Measurements from ENCODE around the gene KLHDC2. TPM values are rescaled to one million over a fixed set of nuclear protein-coding genes. Genes with fewer than 3 reads are reported as not detected.
"Not testable (repeated sequence)": the region's sequence is repeated elsewhere in the genome, so short reads cannot be mapped to it uniquely, and the experiment has no call there.

Gene KLHDC2, protein sequence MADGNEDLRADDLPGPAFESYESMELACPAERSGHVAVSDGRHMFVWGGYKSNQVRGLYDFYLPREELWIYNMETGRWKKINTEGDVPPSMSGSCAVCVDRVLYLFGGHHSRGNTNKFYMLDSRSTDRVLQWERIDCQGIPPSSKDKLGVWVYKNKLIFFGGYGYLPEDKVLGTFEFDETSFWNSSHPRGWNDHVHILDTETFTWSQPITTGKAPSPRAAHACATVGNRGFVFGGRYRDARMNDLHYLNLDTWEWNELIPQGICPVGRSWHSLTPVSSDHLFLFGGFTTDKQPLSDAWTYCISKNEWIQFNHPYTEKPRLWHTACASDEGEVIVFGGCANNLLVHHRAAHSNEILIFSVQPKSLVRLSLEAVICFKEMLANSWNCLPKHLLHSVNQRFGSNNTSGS
- total RNA-seq (2012; rRNA removed), result 31.9 and 42.4 TPM in 2 replicates

DNA sequence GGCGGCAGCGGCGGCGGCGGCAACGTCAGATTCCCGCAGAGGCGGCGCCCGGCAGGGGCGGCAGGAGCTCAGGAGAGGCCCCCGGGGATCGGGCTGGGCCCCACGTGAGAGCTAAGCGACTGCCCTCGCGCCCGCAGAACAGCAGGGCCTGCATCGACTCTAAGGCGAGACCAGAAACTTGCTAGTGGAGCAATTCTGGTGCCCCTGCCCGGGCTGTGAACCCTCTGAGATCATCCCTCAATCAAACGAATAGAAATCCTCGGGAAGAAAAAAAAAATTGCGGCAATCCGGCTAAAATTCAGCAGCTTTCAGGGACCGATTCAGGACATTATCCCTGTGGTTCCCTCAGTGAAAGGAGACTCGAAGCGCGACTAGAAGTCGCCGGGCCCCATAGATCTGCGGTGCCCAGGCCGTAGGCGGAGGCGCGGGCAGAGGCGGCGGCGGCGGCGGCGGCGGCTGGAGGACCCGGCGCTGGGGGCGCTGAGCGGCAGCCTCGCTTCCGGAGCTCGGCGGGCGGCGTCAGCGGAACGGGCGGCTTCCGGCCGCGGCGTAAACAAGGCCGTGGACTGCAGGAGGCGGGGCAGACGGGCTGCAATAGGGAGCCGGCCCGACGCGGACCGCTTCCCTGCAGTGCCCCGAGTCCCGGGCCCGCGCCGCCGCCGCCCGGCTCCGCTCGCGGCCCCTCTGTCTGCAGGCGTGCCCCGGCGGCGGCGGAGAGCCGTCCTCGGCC lies at the start of gene KLHDC2:
KLHDC2 (plus strand) TSS at position 583 of the 730 bp plus-strand sequence. CDS start 316 bp downstream, outside the sequence.
- H3K9ac ChIP-seq (ENCODE audit: low read depth, low read length), result peak within 1 kb of the TSS; percentile 99
- peak within 1 kb of the TSS; percentile 95 for H3K4me3 ChIP-seq (ENCODE audit: low read length)
- no peaks in the 10 kb centered on the region for H3K9me3 ChIP-seq (replicated peaks; ENCODE audit: low read length)
- peak within 1 kb of the TSS; percentile 100 for H3K4me2 ChIP-seq (ENCODE audit: low read length)
- H3K27me3 ChIP-seq (ENCODE audit: control insufficient read depth, insufficient read depth, low read length), result no peaks in the 10 kb centered on the region
- peaks cover 23% of the 10 kb centered on the region for H3K4me1 ChIP-seq (ENCODE audit: control insufficient read depth, insufficient read depth, low read length)
- H3K36me3 ChIP-seq (ENCODE audit: insufficient read depth, low read length), result peaks cover 8% of the 10 kb centered on the region

GRCh38 chr14:49720744-49721143 lies 47.2 kb upstream of the KLHDC2 start:
- H3K9ac ChIP-seq (ENCODE audit: low read depth, low read length), result no peak overlapping the region
- no peak overlapping the region for H3K4me3 ChIP-seq (ENCODE audit: low read length)
- no peaks in the 10 kb centered on the region for H3K9me3 ChIP-seq (replicated peaks; ENCODE audit: low read length)

DNA sequence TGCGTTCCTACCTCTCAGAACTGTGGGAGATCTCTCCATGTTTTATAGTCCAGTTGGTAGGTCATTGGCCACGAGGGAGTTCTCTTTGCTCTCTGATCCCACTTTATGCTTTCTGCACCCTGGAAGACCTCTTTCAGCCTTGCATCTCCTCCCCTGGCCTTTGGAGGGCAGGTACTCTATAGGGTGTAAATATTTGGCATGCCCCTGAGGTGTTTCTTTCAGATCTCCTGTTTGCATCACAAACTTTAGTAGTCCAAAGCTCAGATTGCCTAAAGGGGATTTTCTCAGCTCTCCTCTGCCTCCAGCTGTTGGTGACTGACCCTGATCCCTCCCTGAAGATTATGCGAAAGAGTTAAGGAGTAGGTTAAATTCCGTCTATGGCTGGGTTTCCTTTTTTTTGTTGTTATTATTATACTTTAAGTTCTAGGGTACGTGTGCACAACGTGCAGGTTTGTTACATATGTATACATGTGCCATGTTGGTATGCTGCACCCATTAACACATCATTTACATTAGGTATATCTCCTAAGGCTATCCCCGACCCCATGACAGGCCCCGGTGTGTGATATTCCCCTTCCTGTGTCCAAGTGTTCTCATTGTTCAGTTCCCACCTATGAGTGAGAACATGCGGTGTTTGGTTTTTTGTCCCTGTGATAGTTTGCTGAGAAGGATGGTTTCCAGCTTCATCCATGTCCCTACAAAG lies 46.1 kb upstream of the KLHDC2 start:
- H3K4me1 ChIP-seq (ENCODE audit: control insufficient read depth, insufficient read depth, low read length); H3K36me3 ChIP-seq (ENCODE audit: insufficient read depth, low read length); H3K27me3 ChIP-seq (ENCODE audit: control insufficient read depth, insufficient read depth, low read length); H3K9me3 ChIP-seq (replicated peaks; ENCODE audit: low read length); H3K4me3 ChIP-seq (ENCODE audit: low read length); H3K4me2 ChIP-seq (ENCODE audit: low read length); H3K9ac ChIP-seq (ENCODE audit: low read depth, low read length): not testable (repeated sequence)

More at GRCh38 chr14:49720744-49721143, 47.2 kb upstream of the KLHDC2 start:
- H3K4me1 ChIP-seq (ENCODE audit: control insufficient read depth, insufficient read depth, low read length), result no peaks in the 10 kb centered on the region
- no peaks in the 10 kb centered on the region for H3K27me3 ChIP-seq (ENCODE audit: control insufficient read depth, insufficient read depth, low read length)
- no peak overlapping the region for H3K4me2 ChIP-seq (ENCODE audit: low read length)
- H3K36me3 ChIP-seq (ENCODE audit: insufficient read depth, low read length), result no peaks in the 10 kb centered on the region

DNA sequence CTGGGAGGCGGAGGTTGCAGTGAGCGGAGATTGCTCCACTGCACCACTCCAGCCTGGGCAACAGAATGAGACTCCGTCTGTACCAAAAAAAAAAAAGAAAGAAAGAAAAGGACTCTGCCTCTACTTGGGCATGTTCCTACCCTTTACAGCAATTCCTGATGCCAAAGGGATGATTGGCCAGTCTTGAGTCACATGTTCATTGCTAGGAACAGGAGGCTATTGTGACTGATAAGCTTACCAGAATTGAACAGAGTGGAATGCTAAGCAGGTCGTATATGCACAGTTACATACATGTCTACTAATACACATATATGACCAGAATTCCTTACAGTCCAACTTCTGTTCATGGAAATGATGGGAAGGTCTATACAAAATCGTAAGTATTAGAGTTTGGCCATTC lies 40.8 kb upstream of the KLHDC2 start:
- H3K36me3 ChIP-seq (ENCODE audit: insufficient read depth, low read length), result no peaks in the 10 kb centered on the region
- H3K9me3 ChIP-seq (replicated peaks; ENCODE audit: low read length), result no peaks in the 10 kb centered on the region
- H3K9ac ChIP-seq (ENCODE audit: low read depth, low read length), result no peak overlapping the region
- no peaks in the 10 kb centered on the region for H3K4me1 ChIP-seq (ENCODE audit: control insufficient read depth, insufficient read depth, low read length)
- H3K4me2 ChIP-seq (ENCODE audit: low read length), result no peak overlapping the region
- H3K27me3 ChIP-seq (ENCODE audit: control insufficient read depth, insufficient read depth, low read length), result no peaks in the 10 kb centered on the region
- no peak overlapping the region for H3K4me3 ChIP-seq (ENCODE audit: low read length)

GRCh38 chr14:49732896-49733295 lies 35.1 kb upstream of the KLHDC2 start:
- Histone ChIP-seq H3K9me3 (replicated peaks; ENCODE audit: low read length) (no peaks in the 10 kb centered on the region), H3K9ac (ENCODE audit: low read depth, low read length) (no peak overlapping the region), H3K4me2 (ENCODE audit: low read length) (no peak overlapping the region), H3K36me3 (ENCODE audit: insufficient read depth, low read length) (no peaks in the 10 kb centered on the region), H3K27me3 (ENCODE audit: control insufficient read depth, insufficient read depth, low read length) (no peaks in the 10 kb centered on the region), H3K4me3 (ENCODE audit: low read length) (no peak overlapping the region), H3K4me1 (ENCODE audit: control insufficient read depth, insufficient read depth, low read length) (no peaks in the 10 kb centered on the region)

DNA sequence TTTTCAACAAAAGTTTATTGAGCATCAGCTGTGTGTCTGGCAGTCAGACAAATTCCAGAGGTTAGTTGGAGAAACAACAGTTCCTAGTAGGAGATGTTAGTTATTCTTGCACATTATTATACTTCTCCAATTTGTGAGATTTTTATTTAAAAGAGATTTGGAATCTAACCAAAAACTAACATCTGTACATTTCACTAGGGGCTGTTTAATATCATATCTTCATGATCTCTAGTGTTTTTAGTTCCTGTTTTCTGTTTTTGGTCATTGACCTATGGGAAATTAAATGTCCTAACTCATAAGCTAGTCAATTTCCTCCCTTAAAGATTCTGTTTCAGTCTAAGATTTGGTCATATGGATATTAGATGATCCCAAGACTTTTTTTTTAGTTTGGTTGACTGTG lies 34.1 kb upstream of the KLHDC2 start:
- Histone ChIP-seq H3K27me3 (ENCODE audit: control insufficient read depth, insufficient read depth, low read length) (no peaks in the 10 kb centered on the region), H3K4me2 (ENCODE audit: low read length) (no peak overlapping the region), H3K9me3 (replicated peaks; ENCODE audit: low read length) (no peaks in the 10 kb centered on the region), H3K9ac (ENCODE audit: low read depth, low read length) (no peak overlapping the region), H3K4me1 (ENCODE audit: control insufficient read depth, insufficient read depth, low read length) (no peaks in the 10 kb centered on the region), H3K36me3 (ENCODE audit: insufficient read depth, low read length) (no peaks in the 10 kb centered on the region), H3K4me3 (ENCODE audit: low read length) (no peak overlapping the region)

DNA sequence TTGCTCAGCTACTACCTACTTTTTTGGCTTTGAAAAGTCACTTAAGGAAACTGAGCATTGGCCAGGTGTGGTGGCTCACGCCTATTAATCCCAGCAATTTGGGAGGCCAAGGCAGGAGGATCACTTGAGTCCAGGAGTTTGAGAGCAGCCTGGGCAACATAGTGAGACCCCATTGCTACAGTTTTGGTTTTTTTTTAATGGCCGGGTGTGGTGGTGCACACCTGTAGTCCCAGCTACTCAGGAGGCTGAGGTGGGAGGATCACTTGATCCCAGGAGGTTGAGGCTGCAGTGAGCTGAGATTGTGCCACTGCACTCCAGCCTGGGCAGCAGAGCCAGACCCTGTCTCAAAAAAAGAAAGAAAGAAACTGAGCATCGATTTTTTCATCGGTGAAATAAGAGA lies 32.3 kb upstream of the KLHDC2 start:
- H3K4me1 ChIP-seq (ENCODE audit: control insufficient read depth, insufficient read depth, low read length); H3K27me3 ChIP-seq (ENCODE audit: control insufficient read depth, insufficient read depth, low read length); H3K4me2 ChIP-seq (ENCODE audit: low read length); H3K9me3 ChIP-seq (replicated peaks; ENCODE audit: low read length); H3K4me3 ChIP-seq (ENCODE audit: low read length); H3K36me3 ChIP-seq (ENCODE audit: insufficient read depth, low read length); H3K9ac ChIP-seq (ENCODE audit: low read depth, low read length): not testable (repeated sequence)

GRCh38 chr14:49745191-49745590 lies 22.8 kb upstream of the KLHDC2 start:
- H3K4me1 ChIP-seq (ENCODE audit: control insufficient read depth, insufficient read depth, low read length), result no peaks in the 10 kb centered on the region
- H3K4me2 ChIP-seq (ENCODE audit: low read length), result no peak overlapping the region
- no peaks in the 10 kb centered on the region for H3K9me3 ChIP-seq (replicated peaks; ENCODE audit: low read length)
- H3K36me3 ChIP-seq (ENCODE audit: insufficient read depth, low read length), result peaks cover 5% of the 10 kb centered on the region
- no peak overlapping the region for H3K4me3 ChIP-seq (ENCODE audit: low read length)
- H3K9ac ChIP-seq (ENCODE audit: low read depth, low read length), result no peak overlapping the region
- H3K27me3 ChIP-seq (ENCODE audit: control insufficient read depth, insufficient read depth, low read length), result no peaks in the 10 kb centered on the region

GRCh38 chr14:49746476-49746875 lies 21.5 kb upstream of the KLHDC2 start:
- H3K9me3 ChIP-seq (replicated peaks; ENCODE audit: low read length); H3K9ac ChIP-seq (ENCODE audit: low read depth, low read length); H3K4me1 ChIP-seq (ENCODE audit: control insufficient read depth, insufficient read depth, low read length); H3K4me2 ChIP-seq (ENCODE audit: low read length); H3K4me3 ChIP-seq (ENCODE audit: low read length); H3K36me3 ChIP-seq (ENCODE audit: insufficient read depth, low read length); H3K27me3 ChIP-seq (ENCODE audit: control insufficient read depth, insufficient read depth, low read length): not testable (repeated sequence)

DNA sequence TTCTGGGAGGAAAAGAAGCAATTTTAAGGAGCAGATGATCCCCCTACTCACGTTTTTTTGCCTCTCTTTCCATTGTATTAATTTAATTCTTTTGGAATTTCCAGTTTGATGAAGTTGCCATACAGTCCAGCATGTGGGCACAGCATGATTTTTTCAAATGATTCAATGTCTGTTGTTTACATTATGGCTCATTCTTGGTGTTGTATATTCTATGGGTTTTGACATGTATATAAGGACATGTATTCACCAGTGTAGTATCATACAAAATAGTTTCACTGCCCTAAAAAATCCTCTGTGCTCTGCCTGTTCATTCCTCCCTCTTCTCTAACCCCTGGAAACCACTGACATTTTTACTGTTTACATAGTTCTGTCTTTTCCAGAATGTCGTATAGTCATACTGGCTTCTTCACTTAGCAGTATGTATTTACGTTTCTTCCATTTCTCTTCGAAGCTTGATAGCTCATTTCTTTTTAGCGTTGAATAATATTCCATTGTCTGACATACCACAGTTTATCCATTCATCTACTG lies 13.3 kb upstream of the KLHDC2 start:
- H3K36me3 ChIP-seq (ENCODE audit: insufficient read depth, low read length), result no peaks in the 10 kb centered on the region
- no peaks in the 10 kb centered on the region for H3K9me3 ChIP-seq (replicated peaks; ENCODE audit: low read length)
- no peaks in the 10 kb centered on the region for H3K4me1 ChIP-seq (ENCODE audit: control insufficient read depth, insufficient read depth, low read length)
- H3K4me3 ChIP-seq (ENCODE audit: low read length), result no peak overlapping the region
- no peak overlapping the region for H3K9ac ChIP-seq (ENCODE audit: low read depth, low read length)
- H3K27me3 ChIP-seq (ENCODE audit: control insufficient read depth, insufficient read depth, low read length), result no peaks in the 10 kb centered on the region
- H3K4me2 ChIP-seq (ENCODE audit: low read length), result no peak overlapping the region

DNA sequence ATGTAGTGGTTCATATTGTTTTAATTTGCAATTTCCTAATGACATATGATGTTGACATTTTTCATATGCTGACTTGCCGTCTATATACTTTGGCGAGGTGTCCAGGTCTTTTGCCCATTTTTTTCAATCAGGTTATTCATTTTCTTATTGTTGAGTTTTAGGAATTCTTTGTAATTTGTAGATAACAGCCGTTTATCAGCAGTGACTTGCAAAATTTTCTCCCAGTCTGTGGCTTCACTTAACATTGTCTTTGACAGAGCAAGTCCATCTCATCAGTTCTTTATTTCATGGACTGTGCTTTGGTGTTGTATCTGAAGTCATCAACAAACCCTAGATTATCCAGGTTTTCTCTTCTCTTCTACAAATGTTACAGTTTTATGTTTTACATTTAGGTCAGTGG lies 12.6 kb upstream of the KLHDC2 start:
- H3K36me3 ChIP-seq (ENCODE audit: insufficient read depth, low read length), result no peaks in the 10 kb centered on the region
- H3K4me1 ChIP-seq (ENCODE audit: control insufficient read depth, insufficient read depth, low read length), result no peaks in the 10 kb centered on the region
- H3K4me2 ChIP-seq (ENCODE audit: low read length), result no peak overlapping the region
- no peak overlapping the region for H3K9ac ChIP-seq (ENCODE audit: low read depth, low read length)
- no peaks in the 10 kb centered on the region for H3K27me3 ChIP-seq (ENCODE audit: control insufficient read depth, insufficient read depth, low read length)
- no peaks in the 10 kb centered on the region for H3K9me3 ChIP-seq (replicated peaks; ENCODE audit: low read length)
- no peak overlapping the region for H3K4me3 ChIP-seq (ENCODE audit: low read length)

Measured in skeletal muscle satellite cell (primary cell).